Hepatocyte (in vitro differentiated cells): ENCODE data around the gene NCMAP. TPM values are rescaled to one million over a fixed set of nuclear protein-coding genes. Genes with fewer than 3 reads are reported as not detected.

ENCODE experiments used
- DNase-seq: peaks from one replicate; pipeline ENCODE4 v3.0.0-alpha.2; 2016; ENCODE audit warnings: low spot score
- H2AFZ ChIP-seq: fragments of 200-600 bp; sonication (generic); 2 replicates; pipeline ENCODE4 v1.6.0; 2016; ENCODE audit warnings: antibody characterized with exemption, mild to moderate bottlenecking
- H3K27ac ChIP-seq: fragments of 200-600 bp; sonication (generic); 2 replicates; pipeline ENCODE4 v1.5.1; 2016; ENCODE audit warnings: mild to moderate bottlenecking
- H3K27me3 ChIP-seq: fragments of 200-600 bp; sonication (generic); 2 replicates; pipeline ENCODE4 v1.6.1; 2016
- H3K36me3 ChIP-seq: fragments of 200-600 bp; sonication (generic); replicated peaks from 2 replicates; pipeline ENCODE4 v1.5.1; 2016; ENCODE audit warnings: low read depth; ENCODE audit not compliant: insufficient read depth
- H3K4me1 ChIP-seq: fragments of 200-600 bp; sonication (generic); 2 replicates; pipeline ENCODE4 v1.5.1; 2016; ENCODE audit warnings: mild to moderate bottlenecking, moderate library complexity; ENCODE audit not compliant: insufficient read depth
- H3K4me2 ChIP-seq: fragments of 200-600 bp; sonication (generic); 2 replicates; pipeline ENCODE4 v1.6.0; 2016
- H3K4me3 ChIP-seq: fragments of 200-600 bp; sonication (generic); 2 replicates; pipeline ENCODE4 v1.5.1; 2016; ENCODE audit warnings: mild to moderate bottlenecking
- H3K79me2 ChIP-seq: fragments of 200-600 bp; sonication (generic); 2 replicates; pipeline ENCODE4 v1.6.0; 2017; ENCODE audit warnings: mild to moderate bottlenecking
- H3K9me2 ChIP-seq: fragments of 200-600 bp; sonication (generic); replicated peaks from 2 replicates; pipeline ENCODE4 v1.6.0; 2017; ENCODE audit warnings: mild to moderate bottlenecking; ENCODE audit not compliant: insufficient read depth
- H3K9me3 ChIP-seq: fragments of 200-600 bp; sonication (generic); 2 replicates; pipeline ENCODE4 v1.5.1; 2016; ENCODE audit warnings: low read depth, mild to moderate bottlenecking
- H4K20me1 ChIP-seq: fragments of 200-600 bp; sonication (generic); 2 replicates; pipeline ENCODE4 v1.6.0; 2016; ENCODE audit warnings: mild to moderate bottlenecking; ENCODE audit not compliant: insufficient read depth, poor library complexity, severe bottlenecking
- CTCF ChIP-seq: fragments of 200-600 bp; sonication (generic); IDR thresholded peaks from 2 replicates; pipeline ENCODE4 v1.5.1; 2016; ENCODE audit warnings: antibody characterized with exemption, mild to moderate bottlenecking; ENCODE audit not compliant: poor library complexity
- EZH2 ChIP-seq: fragments of 200-600 bp; sonication (generic); IDR thresholded peaks from 2 replicates; pipeline ENCODE4 v1.6.1; 2016; ENCODE audit warnings: antibody characterized with exemption, mild to moderate bottlenecking, borderline replicate concordance
- EZH2phosphoT487 ChIP-seq: fragments of 200-600 bp; sonication (generic); IDR thresholded peaks from one replicate; pipeline ENCODE4 v1.6.1; 2018; ENCODE audit warnings: antibody characterized with exemption, mild to moderate bottlenecking, low read depth, moderate library complexity; ENCODE audit not compliant: unreplicated experiment, severe bottlenecking
- WGBS: methylation state at CpG from one replicate; pipeline ENCODE4 v1.1.6; 2016; ENCODE audit warnings: low lambda C conversion rate; ENCODE audit errors: missing lambda C conversion rate; 5-methylcytosine and 5-hydroxymethylcytosine counted together
- polyA plus RNA-seq: library from polyadenylated mRNA; unstranded; fragments of >200 nt; fragmentation: Nextera tagmentation; extraction: Ambion mirVana; gene quantifications from 2 replicates; pipeline ENCODE4 v1.2.1, GENCODE V29; 2016
- total RNA-seq: library from RNA; depleted of rRNA; stranded (reverse); fragments of >200 nt; gene quantifications from 2 replicates; pipeline ENCODE4 v1.2.3, GENCODE V29; 2014

NCMAP gene
- total and polyA plus RNA-seq, 2 experiments from 2014 or later, result 3.5 to 6.3 TPM

- TF ChIP-seq CTCF (no peak), EZH2 (no peak), EZH2phosphoT487 (no peak)
- no peak for DNase-seq
- H3K36me3 ChIP-seq, result no peaks in the 10 kb centered on the region
- 77% methylated on average over 2 of the region's 3 CpGs for WGBS
- H3K27ac ChIP-seq, result no peak overlapping the region
- no peak overlapping the region for H2AFZ ChIP-seq
- H3K9me3 ChIP-seq, result no peaks in the 10 kb centered on the region
- H3K79me2 ChIP-seq, result no peaks in the 10 kb centered on the region
- no peak overlapping the region for H3K4me2 ChIP-seq
- no peaks in the 10 kb centered on the region for H4K20me1 ChIP-seq
- no peaks in the 10 kb centered on the region for H3K9me2 ChIP-seq
- no peaks in the 10 kb centered on the region for H3K27me3 ChIP-seq
- no peak overlapping the region for H3K4me3 ChIP-seq
- H3K4me1 ChIP-seq, result no peaks in the 10 kb centered on the region
Observed at GRCh38 chr1:24591781-24592180, 35.9 kb downstream of the NCMAP start.

- no peak for TF ChIP-seq EZH2
- no peak for TF ChIP-seq EZH2phosphoT487
Observed at GRCh38 chr1:24594328-24594598, 38.4 kb downstream of the NCMAP start.

GRCh38 chr1:24596401-24596880 lies 40.6 kb downstream of the NCMAP start:
- Histone ChIP-seq H3K27me3 (no peaks in the 10 kb centered on the region), H3K79me2 (no peaks in the 10 kb centered on the region), H3K9me2 (no peaks in the 10 kb centered on the region), H3K4me2 (no peak overlapping the region), H4K20me1 (no peaks in the 10 kb centered on the region), H3K27ac (no peak overlapping the region), H2AFZ (no peak overlapping the region), H3K36me3 (no peaks in the 10 kb centered on the region), H3K9me3 (no peaks in the 10 kb centered on the region), H3K4me3 (no peak overlapping the region), H3K4me1 (no peaks in the 10 kb centered on the region)
- TF ChIP-seq CTCF, result no peak
- no peak for TF ChIP-seq EZH2
- TF ChIP-seq EZH2phosphoT487, result no peak
- WGBS, result 92% methylated on average over 9 of the region's 9 CpGs
- no peak for DNase-seq

More at GRCh38 chr1:24594328-24594598, 38.4 kb downstream of the NCMAP start:
- Histone ChIP-seq H3K9me3 (no peaks in the 10 kb centered on the region), H3K4me2 (no peak overlapping the region), H3K27me3 (no peaks in the 10 kb centered on the region), H3K4me1 (no peaks in the 10 kb centered on the region), H3K36me3 (no peaks in the 10 kb centered on the region), H3K9me2 (no peaks in the 10 kb centered on the region), H2AFZ (no peak overlapping the region), H3K79me2 (no peaks in the 10 kb centered on the region), H4K20me1 (no peaks in the 10 kb centered on the region), H3K4me3 (no peak overlapping the region), H3K27ac (no peak overlapping the region)
- no peak for DNase-seq
- WGBS, result 81% methylated on average over 3 of the region's 3 CpGs

GRCh38 chr1:24599265-24599664 lies 43.4 kb downstream of the NCMAP start:
- Histone ChIP-seq H3K4me3 (no peak overlapping the region), H3K4me1 (no peaks in the 10 kb centered on the region), H3K9me2 (no peaks in the 10 kb centered on the region), H3K79me2 (no peaks in the 10 kb centered on the region), H3K9me3 (no peaks in the 10 kb centered on the region), H3K4me2 (no peak overlapping the region), H2AFZ (no peak overlapping the region), H4K20me1 (no peaks in the 10 kb centered on the region), H3K27ac (no peak overlapping the region), H3K36me3 (no peaks in the 10 kb centered on the region), H3K27me3 (no peaks in the 10 kb centered on the region)
- DNase-seq, result no peak
- no peak for TF ChIP-seq CTCF
- no peak for TF ChIP-seq EZH2phosphoT487
- TF ChIP-seq EZH2, result no peak
- WGBS, result 97% methylated on average over 3 of the region's 3 CpGs
